ENCODE measurements around the gene CLTCL1.
"Not testable (repeated sequence)": the region's sequence is repeated elsewhere in the genome, so short reads cannot be mapped to it uniquely, and the experiment has no call there.

The CLTCL1 gene

DNA sequence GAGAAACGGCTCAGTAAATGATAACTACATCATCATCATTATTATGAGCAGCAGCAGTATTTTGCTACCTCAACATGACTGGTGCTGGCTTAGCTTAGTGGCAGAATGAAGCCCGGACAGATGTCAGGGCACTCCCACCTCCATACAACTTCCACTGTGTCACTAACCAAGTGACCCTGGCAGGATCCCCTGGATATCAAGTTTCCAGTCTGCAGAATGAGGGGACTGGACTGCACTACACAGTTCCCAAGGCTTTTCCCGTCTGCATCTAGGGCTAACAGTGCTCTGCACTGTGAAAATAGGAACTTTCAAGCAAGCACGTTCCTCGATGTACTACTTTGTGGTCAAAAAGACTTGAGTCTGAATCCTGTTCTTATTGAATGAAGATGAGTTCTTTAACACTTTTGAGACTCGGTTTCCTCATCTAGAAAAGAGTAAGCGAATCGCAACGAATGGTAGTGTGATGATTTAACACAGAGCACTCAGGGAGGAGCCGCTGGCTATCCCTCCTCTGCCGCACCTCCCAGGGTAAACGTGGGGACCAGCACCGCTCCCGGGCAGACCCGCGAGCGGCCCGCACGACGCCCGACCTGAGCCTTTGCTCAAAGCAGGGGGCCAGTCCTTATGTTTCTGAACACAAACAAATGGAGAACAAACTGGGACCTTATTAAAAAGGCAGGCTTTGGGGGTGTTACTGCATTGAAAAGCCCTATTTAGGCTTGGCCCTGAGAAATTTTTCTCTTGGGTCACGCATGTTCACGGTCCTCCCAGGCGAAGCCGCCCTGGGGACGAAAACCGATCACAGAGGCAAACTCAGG, 910 bp downstream of the CLTCL1 start:
- no peak for DNase-seq (ENCODE audit: low read depth in 3 of 3)

DNA sequence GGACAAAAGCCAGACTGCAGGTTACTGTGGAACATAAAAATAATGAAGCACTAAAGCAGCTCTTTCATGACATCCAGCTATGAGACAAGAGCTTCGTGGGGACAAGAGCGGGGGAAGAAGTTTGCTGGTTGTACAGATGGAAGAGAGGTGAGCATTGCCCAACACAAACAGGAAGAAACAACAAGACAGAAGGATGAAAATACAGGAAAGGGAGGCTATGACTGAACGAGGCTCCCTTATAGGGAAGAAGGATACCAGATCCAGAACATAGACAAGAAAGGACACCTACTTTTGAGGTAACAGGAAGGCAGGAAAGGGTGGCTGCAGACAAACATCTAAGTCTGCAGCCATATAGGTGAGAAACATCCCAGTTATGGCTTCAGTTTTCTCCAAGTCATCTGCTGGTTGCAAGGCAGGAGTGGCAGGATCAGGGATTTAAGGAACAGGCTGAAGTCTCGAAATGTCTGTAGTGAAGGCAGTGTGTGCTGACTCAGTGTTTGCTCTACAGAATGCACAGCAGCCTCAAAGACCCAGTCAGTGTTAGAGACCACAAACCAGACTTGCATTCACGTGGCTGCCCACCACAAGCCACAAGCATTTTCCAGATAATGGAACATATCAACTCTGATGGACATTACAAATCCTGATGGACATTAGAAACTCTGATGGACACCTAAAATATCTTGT, 1.9 kb downstream of the CLTCL1 start:
- no peak for DNase-seq (ENCODE audit: low read depth in 3 of 3)

GRCh38 chr22:19287889-19288288, 3.6 kb downstream of the CLTCL1 start:
- no peak for DNase-seq (ENCODE audit: low read depth in 3 of 3)

DNA sequence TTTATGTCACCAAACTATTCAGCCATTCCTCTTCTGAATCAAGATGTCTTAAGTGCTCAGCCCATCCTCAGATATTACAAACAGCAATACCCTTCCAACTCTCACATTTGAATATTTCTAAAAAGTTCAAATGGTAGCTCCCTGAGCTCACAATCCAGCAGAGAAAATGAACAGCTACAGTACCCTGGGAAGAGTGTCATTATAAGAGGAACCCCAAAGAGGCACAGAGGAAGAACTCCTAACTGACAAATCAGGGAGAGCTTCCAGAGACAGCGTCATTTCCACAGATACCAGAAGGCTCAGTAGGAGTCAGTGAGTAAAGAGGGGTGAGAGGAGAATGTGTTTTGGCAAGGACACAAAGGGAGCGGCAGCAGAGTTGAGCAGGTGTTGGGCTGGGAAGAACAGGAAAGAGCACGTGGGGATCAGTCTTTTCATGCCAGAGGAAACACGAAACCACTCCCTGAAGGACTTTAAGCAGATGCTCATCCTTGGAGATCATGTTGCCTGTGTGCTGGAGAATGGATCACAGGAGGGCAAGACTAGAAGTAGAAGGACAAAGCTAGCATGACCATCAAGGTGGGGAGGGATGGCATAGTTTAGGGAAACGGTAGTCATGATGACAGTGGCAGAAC, 4.3 kb downstream of the CLTCL1 start:
- no peak for DNase-seq (ENCODE audit: low read depth in 3 of 3)

GRCh38 chr22:19285831-19286230, 5.7 kb downstream of the CLTCL1 start:
- no peak for DNase-seq (ENCODE audit: low read depth in 3 of 3)

- DNase-seq (ENCODE audit: low read depth in 3 of 3): not testable (repeated sequence)
These were observed 12.4 kb downstream of the CLTCL1 start for GRCh38 chr22:19279143-19279542.

- DNase-seq (ENCODE audit: low read depth in 3 of 3): no peak
These were observed 13.7 kb downstream of the CLTCL1 start for GRCh38 chr22:19277785-19278184.

DNA sequence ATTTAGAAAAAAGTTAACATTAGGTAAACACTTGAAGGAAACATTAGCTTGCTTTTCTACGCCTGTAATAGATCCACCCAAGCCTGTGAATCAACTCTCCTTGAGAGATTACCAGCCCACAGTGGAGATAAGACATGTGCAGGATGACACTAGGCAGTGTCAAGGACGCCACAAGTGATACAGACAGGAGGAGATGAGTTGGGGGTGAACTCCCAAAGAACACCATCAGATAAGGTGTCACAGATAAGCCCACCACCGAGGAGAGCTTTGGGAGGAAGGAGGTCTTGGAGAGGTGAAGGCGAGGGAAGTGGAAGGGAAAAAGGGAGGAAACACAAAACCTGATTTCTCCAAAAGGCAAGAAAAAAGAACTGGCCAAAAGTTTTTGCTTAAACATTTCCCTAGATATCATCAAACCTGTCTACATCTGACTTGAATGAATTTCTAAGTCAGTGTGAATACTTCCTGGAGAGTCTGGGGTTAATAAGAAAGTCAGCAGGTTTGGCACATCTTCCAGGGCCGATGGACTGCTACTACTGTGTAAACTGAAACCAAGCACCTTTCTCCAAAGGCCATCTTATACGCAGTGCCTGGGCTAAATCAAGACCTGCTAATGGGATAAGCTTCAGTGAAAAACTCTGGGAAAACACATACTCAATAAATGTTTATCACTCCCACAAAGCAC, 15.5 kb downstream of the CLTCL1 start:
- no peak for DNase-seq (ENCODE audit: low read depth in 3 of 3)

DNA sequence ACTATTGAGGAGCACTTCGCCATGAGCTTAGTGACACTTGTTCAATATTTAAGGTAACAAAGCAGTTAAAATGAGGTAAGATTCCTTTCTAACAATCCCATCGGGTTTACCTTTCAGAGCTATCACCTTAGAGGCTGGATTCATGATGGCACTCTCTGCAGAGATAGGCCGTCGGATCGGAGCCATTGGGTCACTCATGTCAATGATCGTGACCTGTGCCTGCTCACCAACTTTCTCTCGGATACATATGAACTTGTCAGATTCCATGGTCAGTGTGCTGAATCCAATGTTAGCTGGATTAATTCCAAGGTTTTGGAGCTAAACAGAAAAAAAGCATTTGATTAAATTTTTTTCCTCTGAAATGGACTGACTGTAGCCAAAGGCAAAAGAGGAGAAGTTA, 16.0 kb downstream of the CLTCL1 start:
- DNase-seq (ENCODE audit: low read depth in 3 of 3): no peak

DNA sequence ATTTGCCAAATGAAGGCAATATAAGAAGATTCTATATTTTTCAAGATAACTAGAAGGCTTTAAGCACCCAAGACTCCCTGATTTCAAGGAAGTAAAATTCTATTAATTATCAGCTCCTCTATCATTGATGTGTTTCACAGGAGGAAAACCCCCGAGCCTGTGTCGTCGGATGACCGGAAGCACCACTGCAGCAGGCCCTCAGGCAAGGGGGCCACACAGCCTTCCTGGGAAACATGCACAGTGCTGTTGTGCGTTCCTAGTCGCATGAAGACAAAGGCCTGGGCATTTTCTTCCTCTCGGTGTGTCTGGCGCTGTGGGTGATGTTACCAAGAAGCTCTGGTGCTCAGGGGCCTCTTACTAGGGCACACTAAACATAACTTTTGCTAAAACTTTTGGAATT, 16.4 kb downstream of the CLTCL1 start:
- DNase-seq (ENCODE audit: low read depth in 3 of 3): no peak

DNA sequence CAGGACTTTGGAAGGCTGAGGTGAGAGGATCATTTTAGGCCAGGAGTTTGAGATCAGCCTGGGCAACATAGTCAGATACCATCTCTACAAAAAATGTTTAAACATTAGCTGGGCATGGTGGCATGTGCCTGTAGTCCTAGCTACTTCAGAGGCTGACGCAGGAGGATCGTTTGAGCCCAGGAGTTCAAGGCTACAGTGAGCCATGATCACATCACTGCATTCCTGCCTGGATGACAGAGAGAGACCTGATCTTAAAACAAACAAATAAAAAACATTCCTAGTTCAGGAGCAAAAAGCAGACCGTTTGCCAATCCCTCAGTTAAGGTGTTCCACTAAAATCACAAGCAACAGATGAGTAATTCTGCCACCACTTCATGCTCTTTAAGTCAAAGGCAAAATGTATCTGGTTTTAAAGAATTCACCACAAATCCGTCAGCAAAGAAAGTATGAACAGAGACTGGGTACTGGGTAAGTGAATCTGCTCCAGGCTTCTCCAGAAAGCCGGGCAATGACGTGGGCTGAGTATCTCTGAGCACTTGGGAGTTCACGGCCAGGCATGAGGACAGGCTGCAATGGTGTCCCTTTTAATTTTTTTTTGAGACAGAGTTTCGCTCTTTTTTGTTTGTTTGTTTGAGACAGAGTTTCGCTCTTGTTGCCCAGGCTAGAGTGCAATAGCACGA, 19.5 kb downstream of the CLTCL1 start:
- DNase-seq (ENCODE audit: low read depth in 3 of 3): no peak

DNA sequence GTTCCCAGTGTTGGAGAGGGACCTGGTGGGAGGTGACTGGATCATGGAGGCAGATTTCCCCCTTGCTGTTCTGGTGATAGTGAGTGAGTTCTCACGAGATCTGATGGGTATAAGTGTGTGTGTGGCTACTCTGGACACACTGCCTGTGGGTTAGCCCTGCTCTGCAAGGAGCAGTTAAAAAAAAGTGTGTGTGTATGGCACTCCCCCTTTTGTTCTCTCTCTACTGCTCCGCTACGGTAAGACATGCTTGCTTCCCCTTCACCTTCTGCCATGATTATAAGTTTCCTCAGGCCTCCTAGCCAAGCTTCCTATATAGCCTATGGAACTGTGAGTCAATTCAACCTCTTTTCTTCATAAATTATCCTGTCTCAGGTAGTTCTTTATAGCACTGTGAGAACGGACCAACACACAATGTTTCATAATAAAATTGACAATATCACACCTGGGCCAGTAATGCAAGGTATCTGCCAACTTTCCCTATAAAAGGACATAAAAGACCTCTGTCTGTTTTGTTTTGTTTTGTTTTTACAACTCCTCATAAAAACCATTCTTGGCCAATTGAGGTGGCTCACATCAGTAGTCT, 20.2 kb downstream of the CLTCL1 start:
- no peak for DNase-seq (ENCODE audit: low read depth in 3 of 3)

DNA sequence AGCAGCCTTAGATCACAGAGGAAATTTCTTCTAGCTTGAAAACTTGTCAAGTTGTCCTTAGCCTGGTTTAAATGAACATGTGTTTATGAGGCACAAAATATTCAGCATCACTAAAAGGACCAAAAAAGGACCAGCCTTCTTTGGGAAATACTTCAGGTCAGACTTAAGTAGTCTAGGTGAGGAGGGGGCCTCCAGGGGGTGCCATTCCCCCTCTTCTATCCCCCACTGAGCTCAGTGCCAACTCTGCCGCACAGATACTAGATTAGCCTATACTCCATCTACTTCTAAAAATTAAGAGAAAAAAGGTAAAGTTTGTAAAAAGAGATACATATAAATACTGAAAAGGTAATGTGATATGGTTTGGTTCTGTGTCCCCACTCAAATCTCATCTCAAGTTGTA, 20.6 kb downstream of the CLTCL1 start:
- DNase-seq (ENCODE audit: low read depth in 3 of 3): no peak

DNA sequence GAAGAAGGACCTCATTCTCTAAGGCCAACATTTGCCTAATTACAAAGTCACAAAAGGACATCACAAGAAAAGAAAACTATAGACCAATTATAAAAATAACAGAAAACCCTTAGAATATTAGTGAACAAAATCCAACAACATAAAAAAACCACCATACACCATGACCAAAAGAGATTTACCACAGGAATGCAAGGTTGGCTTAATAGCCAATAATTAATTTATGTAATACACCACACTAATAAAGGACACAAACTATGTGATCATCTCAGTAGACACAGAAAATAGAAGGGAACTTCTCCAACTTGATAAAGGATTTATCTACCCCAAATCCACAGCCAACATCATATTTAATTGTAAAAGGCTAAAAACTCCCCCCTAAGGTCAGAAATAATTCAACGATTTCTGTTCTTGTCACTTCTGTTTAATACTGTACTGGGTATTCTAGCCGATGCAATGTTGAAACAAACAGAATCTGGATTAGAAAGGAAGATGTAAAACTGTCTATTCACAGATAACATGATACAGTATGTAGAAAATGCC, 24.9 kb downstream of the CLTCL1 start:
- no peak for DNase-seq (ENCODE audit: low read depth in 3 of 3)

GRCh38 chr22:19265779-19266178, 25.7 kb downstream of the CLTCL1 start:
- DNase-seq (ENCODE audit: low read depth in 3 of 3): no peak

GRCh38 chr22:19260804-19261203, 30.7 kb downstream of the CLTCL1 start:
- DNase-seq (ENCODE audit: low read depth in 3 of 3): no peak

GRCh38 chr22:19260194-19260593, 31.3 kb downstream of the CLTCL1 start:
- DNase-seq (ENCODE audit: low read depth in 3 of 3): no peak

GRCh38 chr22:19258968-19259288, 32.6 kb downstream of the CLTCL1 start:
- not testable (repeated sequence) for DNase-seq (ENCODE audit: low read depth in 3 of 3)

GRCh38 chr22:19258371-19258770, 33.1 kb downstream of the CLTCL1 start:
- no peak for DNase-seq (ENCODE audit: low read depth in 3 of 3)

- DNase-seq (ENCODE audit: low read depth in 3 of 3): not testable (repeated sequence)
These were observed 35.2 kb downstream of the CLTCL1 start for GRCh38 chr22:19256362-19256761.

DNA sequence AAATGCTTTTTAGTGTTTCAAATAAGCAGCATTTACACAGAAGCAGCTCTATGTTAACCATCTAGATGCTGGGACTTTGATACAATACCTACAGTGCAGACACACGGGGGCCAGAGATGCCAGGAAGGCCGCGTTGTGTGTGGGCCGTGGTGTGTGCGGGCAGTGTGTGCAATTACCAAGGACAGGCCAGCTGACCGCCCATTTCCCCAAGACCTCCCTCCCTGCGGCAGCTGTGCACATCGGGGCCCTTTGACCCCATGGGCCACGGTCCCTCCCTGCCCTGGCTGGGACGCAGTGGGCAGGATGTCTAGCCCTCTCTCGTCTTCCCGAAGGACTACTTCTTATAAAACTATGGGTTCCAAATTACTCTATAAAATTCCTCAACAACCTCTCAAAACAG, 38.4 kb downstream of the CLTCL1 start:
- no peak for DNase-seq (ENCODE audit: low read depth in 3 of 3)
